ENCODE measurements around the gene GATA2. TPM values are rescaled to one million over a fixed set of nuclear protein-coding genes. Genes with fewer than 3 reads are reported as not detected.

GATA2 gene
- total and polyA plus RNA-seq, 2 of the 13 experiments (the other 11 are each of a cell fraction or from before 2014, with no cell fraction given) = 3.5 to 6.2 TPM

- TF ChIP-seq RFX3 (CRISPR knock-in tag; IDR thresholded peaks at IDR 0.05) = no peak
- TF ChIP-seq ZNF569 (CRISPR knock-in tag; IDR thresholded peaks at IDR 0.05; ENCODE audit: borderline replicate concordance) = no peak
- no peak for TF ChIP-seq FOXP4 (CRISPR knock-in tag; IDR thresholded peaks at IDR 0.05)
- 0 out of 2 replicates have a peak, but pooled peaks have one; percentile 30 for TF ChIP-seq ZNF446 (CRISPR knock-in tag; IDR thresholded peaks at IDR 0.05)
- no peak for TF ChIP-seq SRSF4 (IDR thresholded peaks at IDR 0.05; ENCODE audit: low read depth, low read length, poor library complexity, severe bottlenecking)
- peak; percentile 79 for TF ChIP-seq ZNF687 (CRISPR knock-in tag; IDR thresholded peaks at IDR 0.05)
- peak; percentile 56; the same call in 1 of the 2 replicates for TF ChIP-seq ZFP91 (CRISPR knock-in tag; IDR thresholded peaks at IDR 0.05; ENCODE audit: borderline replicate concordance)
- TF ChIP-seq ZFP41 (CRISPR knock-in tag; IDR thresholded peaks at IDR 0.05; ENCODE audit: borderline replicate concordance) = peak; percentile 62; the same call in 1 of the 2 replicates
- no peak for TF ChIP-seq REXO4 (CRISPR knock-in tag; IDR thresholded peaks at IDR 0.05; ENCODE audit: borderline replicate concordance)
- TF ChIP-seq KLF6 (CRISPR knock-in tag; IDR thresholded peaks at IDR 0.05) = no peak
- TF ChIP-seq ZNF598 (CRISPR knock-in tag; IDR thresholded peaks at IDR 0.05; ENCODE audit: borderline replicate concordance) = no peak
- TF ChIP-seq ZNF567 (CRISPR knock-in tag; IDR thresholded peaks at IDR 0.05; ENCODE audit: borderline replicate concordance) = 0 out of 2 replicates have a peak, but pooled peaks have one; percentile 47
- no peak for TF ChIP-seq NCOA1 (CRISPR knock-in tag; IDR thresholded peaks at IDR 0.05)
- no peak for TF ChIP-seq IRF2 (CRISPR knock-in tag; IDR thresholded peaks at IDR 0.05)
These were observed 2.9 kb downstream of the GATA2 start (continued) for GRCh38 chr3:128489927-128490649.
